HEK293 (cell line): Measurements from ENCODE around the gene UGT1A7.

ENCODE experiments used
- CTCF ChIA-PET: fragments of 350-600 bp; formaldehyde crosslinking; extraction: SDS; loops from one replicate; lab custom pipeline; 2021; ENCODE audit warnings: antibody characterized with exemption; lab: Yijun Ruan, JAX
- POLR2A ChIA-PET: fragments of 300-600 bp; formaldehyde crosslinking; extraction: SDS; loops from one replicate; lab custom pipeline; 2020; ENCODE audit warnings: antibody characterized with exemption, inconsistent platforms; lab: Yijun Ruan, JAX
- H3K27ac ChIP-seq: fragments of 200-500 bp; sonication (Bioruptor generic); 2 replicates; pipeline ENCODE4 v1.5.1; 2014; ENCODE audit warnings: low read depth, low read length, control low read depth, inconsistent platforms; ENCODE audit errors: extremely low read depth
- H3K36me3 ChIP-seq, 2 experiments: fragments of 200-500 bp in 1 of 2; sonication (Bioruptor generic) in 1 of 2; 1 replicate in 1 of 2; 2 replicates in 1 of 2; pipeline ENCODE4 v1.5.1; 2014 to 2017; ENCODE audit warnings: inconsistent platforms in 2 of 2, low read length in 2 of 2; ENCODE audit not compliant: control insufficient read depth in 2 of 2, insufficient read depth in 1 of 2
- H3K4me1 ChIP-seq: fragments of 200-500 bp; sonication (Bioruptor generic); 2 replicates; pipeline ENCODE4 v1.5.1; 2014; ENCODE audit warnings: mild to moderate bottlenecking, low read length, inconsistent platforms; ENCODE audit not compliant: control insufficient read depth, insufficient read depth
- H3K4me3 ChIP-seq: 2 replicates; pipeline ENCODE4 v1.5.1; 2011; ENCODE audit warnings: low read depth, mild to moderate bottlenecking, control low read depth, low read length, moderate library complexity
- H3K9me3 ChIP-seq: fragments of 200-500 bp; sonication (Bioruptor generic); 2 replicates; pipeline ENCODE4 v1.5.1; 2014; ENCODE audit warnings: low read depth, low read length, inconsistent platforms; ENCODE audit not compliant: control insufficient read depth, insufficient read depth
- GLIS1 ChIP-seq: fragments of 450-650 bp; formaldehyde crosslinking; IDR thresholded peaks from 2 replicates; pipeline ENCODE4 v1.5.1; 2016; ENCODE audit warnings: missing biosample characterization, missing genetic modification characterization
- RBAK ChIP-seq: fragments of 450-650 bp; formaldehyde crosslinking; IDR thresholded peaks from 2 replicates; pipeline ENCODE4 v1.5.1; 2016; ENCODE audit warnings: missing biosample characterization, missing genetic modification characterization
- SCRT1 ChIP-seq: fragments of 450-650 bp; formaldehyde crosslinking; IDR thresholded peaks from 2 replicates; pipeline ENCODE4 v1.5.1; 2016; ENCODE audit warnings: missing biosample characterization, missing genetic modification characterization, borderline replicate concordance
- SP2 ChIP-seq: fragments of 450-650 bp; formaldehyde crosslinking; IDR thresholded peaks from 2 replicates; pipeline ENCODE4 v1.5.1; 2016; ENCODE audit warnings: missing biosample characterization, missing genetic modification characterization
- YY2 ChIP-seq: fragments of 450-650 bp; formaldehyde crosslinking; IDR thresholded peaks from 2 replicates; pipeline ENCODE4 v1.5.1; 2016; ENCODE audit warnings: missing biosample characterization, missing genetic modification characterization
- ZBTB20 ChIP-seq: fragments of 450-650 bp; formaldehyde crosslinking; IDR thresholded peaks from 2 replicates; pipeline ENCODE4 v1.5.1; 2016; ENCODE audit warnings: missing biosample characterization, missing genetic modification characterization
- ZBTB21 ChIP-seq: fragments of 450-650 bp; formaldehyde crosslinking; IDR thresholded peaks from 2 replicates; pipeline ENCODE4 v1.5.1; 2017; ENCODE audit warnings: missing biosample characterization, missing genetic modification characterization
- ZNF132 ChIP-seq: fragments of 450-650 bp; formaldehyde crosslinking; IDR thresholded peaks from 2 replicates; pipeline ENCODE4 v1.5.1; 2017; ENCODE audit warnings: missing biosample characterization, missing genetic modification characterization, borderline replicate concordance
- ZNF133 ChIP-seq: fragments of 450-650 bp; formaldehyde crosslinking; IDR thresholded peaks from 2 replicates; pipeline ENCODE4 v1.5.1; 2016; ENCODE audit warnings: missing biosample characterization, missing genetic modification characterization
- ZNF138 ChIP-seq: fragments of 450-650 bp; formaldehyde crosslinking; IDR thresholded peaks from 2 replicates; pipeline ENCODE4 v1.5.1; 2016; ENCODE audit warnings: missing biosample characterization, missing genetic modification characterization, borderline replicate concordance
- ZNF2 ChIP-seq: fragments of 450-650 bp; formaldehyde crosslinking; IDR thresholded peaks from 2 replicates; pipeline ENCODE4 v1.5.1; 2016; ENCODE audit warnings: missing biosample characterization, missing genetic modification characterization
- ZNF404 ChIP-seq: fragments of 450-650 bp; formaldehyde crosslinking; IDR thresholded peaks from 2 replicates; pipeline ENCODE4 v1.5.1; 2017; ENCODE audit warnings: missing biosample characterization, missing genetic modification characterization
- ZNF423 ChIP-seq: fragments of 450-650 bp; formaldehyde crosslinking; IDR thresholded peaks from 2 replicates; pipeline ENCODE4 v1.5.1; 2016; ENCODE audit warnings: missing biosample characterization, missing genetic modification characterization
- ZNF426 ChIP-seq: fragments of 450-650 bp; formaldehyde crosslinking; IDR thresholded peaks from 2 replicates; pipeline ENCODE4 v1.5.1; 2017; ENCODE audit warnings: missing biosample characterization, missing genetic modification characterization, mild to moderate bottlenecking, inconsistent platforms, moderate library complexity
- ZNF560 ChIP-seq: fragments of 450-650 bp; formaldehyde crosslinking; IDR thresholded peaks from 2 replicates; pipeline ENCODE4 v1.5.1; 2017; ENCODE audit warnings: missing biosample characterization, missing genetic modification characterization, borderline replicate concordance
- ZNF626 ChIP-seq: fragments of 450-650 bp; sonication (Bioruptor Pico); formaldehyde crosslinking; IDR thresholded peaks from 2 replicates; pipeline ENCODE4 v1.5.1; 2018; ENCODE audit warnings: missing biosample characterization, missing genetic modification characterization, inconsistent platforms
- ZNF658 ChIP-seq: fragments of 450-650 bp; formaldehyde crosslinking; IDR thresholded peaks from 2 replicates; pipeline ENCODE4; 2016; ENCODE audit warnings: missing biosample characterization, missing genetic modification characterization
- ZNF768 ChIP-seq: fragments of 450-650 bp; formaldehyde crosslinking; IDR thresholded peaks from 2 replicates; pipeline ENCODE4 v1.5.1; 2018; ENCODE audit warnings: missing biosample characterization, mild to moderate bottlenecking, missing genetic modification characterization
- ZSCAN16 ChIP-seq: fragments of 450-650 bp; formaldehyde crosslinking; IDR thresholded peaks from 2 replicates; pipeline ENCODE4 v1.5.1; 2016; ENCODE audit warnings: missing biosample characterization, missing genetic modification characterization
- TF ChIP-seq, protein P1 (sequence below): fragments of 450-650 bp; formaldehyde crosslinking; IDR thresholded peaks from 2 replicates; pipeline ENCODE4 v1.5.1; 2016; ENCODE audit warnings: missing biosample characterization, missing genetic modification characterization
- TF ChIP-seq, protein P2 (sequence below): fragments of 450-650 bp; formaldehyde crosslinking; IDR thresholded peaks from 2 replicates; pipeline ENCODE4 v1.5.1; 2016; ENCODE audit warnings: missing biosample characterization, missing genetic modification characterization
- TF ChIP-seq, protein P3 (sequence below): fragments of 450-650 bp; formaldehyde crosslinking; IDR thresholded peaks from 2 replicates; pipeline ENCODE4 v1.5.1; 2016; ENCODE audit warnings: missing biosample characterization, missing genetic modification characterization
- TF ChIP-seq, protein P4 (sequence below): fragments of 450-650 bp; formaldehyde crosslinking; IDR thresholded peaks from 2 replicates; pipeline ENCODE4 v1.5.1; 2016; ENCODE audit warnings: missing biosample characterization, missing genetic modification characterization, low read depth
- TF ChIP-seq, protein P5 (sequence below): fragments of 450-650 bp; formaldehyde crosslinking; IDR thresholded peaks from 2 replicates; pipeline ENCODE4 v1.5.1; 2016; ENCODE audit warnings: missing biosample characterization, missing genetic modification characterization, low read depth
- TF ChIP-seq, protein P6 (sequence below): fragments of 450-650 bp; formaldehyde crosslinking; conservative IDR thresholded peaks from 2 replicates; pipeline ENCODE4 v1.5.1; 2016; ENCODE audit warnings: low read depth, missing biosample characterization, missing genetic modification characterization

The UGT1A7 gene

DNA sequence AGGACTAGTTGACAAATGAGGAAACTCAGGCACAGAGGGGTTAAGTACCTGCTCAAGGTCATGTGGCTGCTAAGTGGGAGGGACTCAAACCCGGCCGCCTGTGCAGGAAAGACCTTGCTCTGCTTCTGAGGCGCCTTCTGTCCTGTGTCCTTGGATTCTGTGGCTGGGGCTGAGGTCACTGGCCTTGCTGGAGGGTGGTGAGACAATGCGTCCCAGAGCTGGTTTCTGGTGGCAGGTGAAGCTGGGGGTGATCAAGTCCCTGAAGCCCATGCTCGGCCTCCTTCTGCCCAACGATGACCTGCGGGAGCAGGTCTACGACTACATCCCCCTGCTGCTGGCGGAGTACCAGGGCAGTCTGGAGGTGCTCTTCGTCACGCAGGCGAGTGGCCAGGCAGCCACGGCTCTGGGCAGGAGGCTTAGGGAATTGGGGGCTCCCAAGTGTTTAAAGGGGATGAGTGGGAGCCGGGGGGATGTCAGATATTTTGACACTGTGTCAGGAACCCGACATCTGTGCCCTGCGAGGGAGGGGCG lies 112.5 kb downstream of the UGT1A7 start:
- TF ChIP-seq ZNF658 (tag by site-specific recombination) = no peak
- no peak for TF ChIP-seq ZSCAN16
- no peak for TF ChIP-seq ZNF768 (tag by site-specific recombination)
- TF ChIP-seq ZNF626 (tag by site-specific recombination) = no peak
- no peak for TF ChIP-seq GLIS1 (tag by site-specific recombination)
- no peak for TF ChIP-seq ZNF2
- TF ChIP-seq, protein P1, sequence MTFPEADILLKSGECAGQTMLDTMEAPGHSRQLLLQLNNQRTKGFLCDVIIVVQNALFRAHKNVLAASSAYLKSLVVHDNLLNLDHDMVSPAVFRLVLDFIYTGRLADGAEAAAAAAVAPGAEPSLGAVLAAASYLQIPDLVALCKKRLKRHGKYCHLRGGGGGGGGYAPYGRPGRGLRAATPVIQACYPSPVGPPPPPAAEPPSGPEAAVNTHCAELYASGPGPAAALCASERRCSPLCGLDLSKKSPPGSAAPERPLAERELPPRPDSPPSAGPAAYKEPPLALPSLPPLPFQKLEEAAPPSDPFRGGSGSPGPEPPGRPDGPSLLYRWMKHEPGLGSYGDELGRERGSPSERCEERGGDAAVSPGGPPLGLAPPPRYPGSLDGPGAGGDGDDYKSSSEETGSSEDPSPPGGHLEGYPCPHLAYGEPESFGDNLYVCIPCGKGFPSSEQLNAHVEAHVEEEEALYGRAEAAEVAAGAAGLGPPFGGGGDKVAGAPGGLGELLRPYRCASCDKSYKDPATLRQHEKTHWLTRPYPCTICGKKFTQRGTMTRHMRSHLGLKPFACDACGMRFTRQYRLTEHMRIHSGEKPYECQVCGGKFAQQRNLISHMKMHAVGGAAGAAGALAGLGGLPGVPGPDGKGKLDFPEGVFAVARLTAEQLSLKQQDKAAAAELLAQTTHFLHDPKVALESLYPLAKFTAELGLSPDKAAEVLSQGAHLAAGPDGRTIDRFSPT (tag by site-specific recombination) = no peak
- TF ChIP-seq ZNF133 = no peak
- no peak for TF ChIP-seq ZBTB20
- no peak for TF ChIP-seq ZNF560 (tag by site-specific recombination)
- TF ChIP-seq ZNF426 (tag by site-specific recombination) = no peak
- TF ChIP-seq ZNF138 (tag by site-specific recombination) = no peak
- no peak for TF ChIP-seq ZNF404 (tag by site-specific recombination)
- TF ChIP-seq, protein P2, sequence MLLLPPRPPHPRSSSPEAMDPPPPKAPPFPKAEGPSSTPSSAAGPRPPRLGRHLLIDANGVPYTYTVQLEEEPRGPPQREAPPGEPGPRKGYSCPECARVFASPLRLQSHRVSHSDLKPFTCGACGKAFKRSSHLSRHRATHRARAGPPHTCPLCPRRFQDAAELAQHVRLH (tag by site-specific recombination) = no peak
- CTCF ChIA-PET = no interaction called here
- Histone ChIP-seq H3K9me3 (no peaks in the 10 kb centered on the region), H3K36me3 (no peaks in the 10 kb centered on the region), H3K4me1 (no peaks in the 10 kb centered on the region), H3K27ac (no peak overlapping the region), H3K4me3 (no peak overlapping the region)
- POLR2A ChIA-PET = no interaction called here

DNA sequence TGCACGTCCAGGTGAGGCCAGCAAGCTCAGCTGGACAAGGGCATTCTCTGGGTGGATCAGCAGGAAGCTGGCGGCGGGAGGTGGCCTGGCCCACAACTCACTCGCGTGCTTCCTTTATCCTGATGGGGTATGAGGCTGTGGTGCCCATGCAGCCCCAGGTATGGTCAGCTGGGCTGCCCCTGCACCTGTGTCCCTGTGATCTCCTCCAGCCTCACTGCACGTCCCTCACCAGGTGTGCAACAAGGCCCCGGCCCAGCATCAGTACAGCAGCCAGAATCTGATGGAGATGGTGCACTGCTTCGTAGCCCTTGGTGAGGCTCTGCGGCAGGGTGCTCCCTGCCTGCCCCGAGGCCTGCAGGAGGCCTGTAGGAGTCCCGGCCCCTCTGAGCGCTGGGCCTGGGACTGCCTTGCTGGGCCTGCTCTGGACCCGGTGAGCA lies 114.1 kb downstream of the UGT1A7 start:
- no peaks in the 10 kb centered on the region for H3K4me1 ChIP-seq
- TF ChIP-seq SCRT1 (tag by site-specific recombination) (no peak), SP2 (no peak), ZNF423 (tag by site-specific recombination) (no peak), RBAK (no peak), ZBTB21 (tag by site-specific recombination) (no peak), ZNF132 (no peak), YY2 (no peak)
- TF ChIP-seq, protein P3, sequence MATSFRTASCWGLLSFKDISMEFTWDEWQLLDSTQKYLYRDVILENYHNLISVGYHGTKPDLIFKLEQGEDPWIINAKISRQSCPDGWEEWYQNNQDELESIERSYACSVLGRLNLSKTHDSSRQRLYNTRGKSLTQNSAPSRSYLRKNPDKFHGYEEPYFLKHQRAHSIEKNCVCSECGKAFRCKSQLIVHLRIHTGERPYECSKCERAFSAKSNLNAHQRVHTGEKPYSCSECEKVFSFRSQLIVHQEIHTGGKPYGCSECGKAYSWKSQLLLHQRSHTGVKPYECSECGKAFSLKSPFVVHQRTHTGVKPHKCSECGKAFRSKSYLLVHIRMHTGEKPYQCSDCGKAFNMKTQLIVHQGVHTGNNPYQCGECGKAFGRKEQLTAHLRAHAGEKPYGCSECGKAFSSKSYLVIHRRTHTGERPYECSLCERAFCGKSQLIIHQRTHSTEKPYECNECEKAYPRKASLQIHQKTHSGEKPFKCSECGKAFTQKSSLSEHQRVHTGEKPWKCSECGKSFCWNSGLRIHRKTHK (tag by site-specific recombination) = no peak
- TF ChIP-seq, protein P4, sequence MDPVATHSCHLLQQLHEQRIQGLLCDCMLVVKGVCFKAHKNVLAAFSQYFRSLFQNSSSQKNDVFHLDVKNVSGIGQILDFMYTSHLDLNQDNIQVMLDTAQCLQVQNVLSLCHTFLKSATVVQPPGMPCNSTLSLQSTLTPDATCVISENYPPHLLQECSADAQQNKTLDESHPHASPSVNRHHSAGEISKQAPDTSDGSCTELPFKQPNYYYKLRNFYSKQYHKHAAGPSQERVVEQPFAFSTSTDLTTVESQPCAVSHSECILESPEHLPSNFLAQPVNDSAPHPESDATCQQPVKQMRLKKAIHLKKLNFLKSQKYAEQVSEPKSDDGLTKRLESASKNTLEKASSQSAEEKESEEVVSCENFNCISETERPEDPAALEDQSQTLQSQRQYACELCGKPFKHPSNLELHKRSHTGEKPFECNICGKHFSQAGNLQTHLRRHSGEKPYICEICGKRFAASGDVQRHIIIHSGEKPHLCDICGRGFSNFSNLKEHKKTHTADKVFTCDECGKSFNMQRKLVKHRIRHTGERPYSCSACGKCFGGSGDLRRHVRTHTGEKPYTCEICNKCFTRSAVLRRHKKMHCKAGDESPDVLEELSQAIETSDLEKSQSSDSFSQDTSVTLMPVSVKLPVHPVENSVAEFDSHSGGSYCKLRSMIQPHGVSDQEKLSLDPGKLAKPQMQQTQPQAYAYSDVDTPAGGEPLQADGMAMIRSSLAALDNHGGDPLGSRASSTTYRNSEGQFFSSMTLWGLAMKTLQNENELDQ (tag by site-specific recombination) = no peak
- TF ChIP-seq, protein P5, sequence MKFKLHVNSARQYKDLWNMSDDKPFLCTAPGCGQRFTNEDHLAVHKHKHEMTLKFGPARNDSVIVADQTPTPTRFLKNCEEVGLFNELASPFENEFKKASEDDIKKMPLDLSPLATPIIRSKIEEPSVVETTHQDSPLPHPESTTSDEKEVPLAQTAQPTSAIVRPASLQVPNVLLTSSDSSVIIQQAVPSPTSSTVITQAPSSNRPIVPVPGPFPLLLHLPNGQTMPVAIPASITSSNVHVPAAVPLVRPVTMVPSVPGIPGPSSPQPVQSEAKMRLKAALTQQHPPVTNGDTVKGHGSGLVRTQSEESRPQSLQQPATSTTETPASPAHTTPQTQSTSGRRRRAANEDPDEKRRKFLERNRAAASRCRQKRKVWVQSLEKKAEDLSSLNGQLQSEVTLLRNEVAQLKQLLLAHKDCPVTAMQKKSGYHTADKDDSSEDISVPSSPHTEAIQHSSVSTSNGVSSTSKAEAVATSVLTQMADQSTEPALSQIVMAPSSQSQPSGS (tag by site-specific recombination) = no peak
- TF ChIP-seq, protein P6, sequence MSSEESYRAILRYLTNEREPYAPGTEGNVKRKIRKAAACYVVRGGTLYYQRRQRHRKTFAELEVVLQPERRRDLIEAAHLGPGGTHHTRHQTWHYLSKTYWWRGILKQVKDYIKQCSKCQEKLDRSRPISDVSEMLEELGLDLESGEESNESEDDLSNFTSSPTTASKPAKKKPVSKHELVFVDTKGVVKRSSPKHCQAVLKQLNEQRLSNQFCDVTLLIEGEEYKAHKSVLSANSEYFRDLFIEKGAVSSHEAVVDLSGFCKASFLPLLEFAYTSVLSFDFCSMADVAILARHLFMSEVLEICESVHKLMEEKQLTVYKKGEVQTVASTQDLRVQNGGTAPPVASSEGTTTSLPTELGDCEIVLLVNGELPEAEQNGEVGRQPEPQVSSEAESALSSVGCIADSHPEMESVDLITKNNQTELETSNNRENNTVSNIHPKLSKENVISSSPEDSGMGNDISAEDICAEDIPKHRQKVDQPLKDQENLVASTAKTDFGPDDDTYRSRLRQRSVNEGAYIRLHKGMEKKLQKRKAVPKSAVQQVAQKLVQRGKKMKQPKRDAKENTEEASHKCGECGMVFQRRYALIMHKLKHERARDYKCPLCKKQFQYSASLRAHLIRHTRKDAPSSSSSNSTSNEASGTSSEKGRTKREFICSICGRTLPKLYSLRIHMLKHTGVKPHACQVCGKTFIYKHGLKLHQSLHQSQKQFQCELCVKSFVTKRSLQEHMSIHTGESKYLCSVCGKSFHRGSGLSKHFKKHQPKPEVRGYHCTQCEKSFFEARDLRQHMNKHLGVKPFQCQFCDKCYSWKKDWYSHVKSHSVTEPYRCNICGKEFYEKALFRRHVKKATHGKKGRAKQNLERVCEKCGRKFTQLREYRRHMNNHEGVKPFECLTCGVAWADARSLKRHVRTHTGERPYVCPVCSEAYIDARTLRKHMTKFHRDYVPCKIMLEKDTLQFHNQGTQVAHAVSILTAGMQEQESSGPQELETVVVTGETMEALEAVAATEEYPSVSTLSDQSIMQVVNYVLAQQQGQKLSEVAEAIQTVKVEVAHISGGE (tag by site-specific recombination) = no peak
- TF ChIP-seq, all 188 proteins: peak for 0
- H3K27ac ChIP-seq = no peak overlapping the region
- no peaks in the 10 kb centered on the region for H3K9me3 ChIP-seq
- ChIA-PET CTCF (no interaction called here), POLR2A (no interaction called here)
- H3K36me3 ChIP-seq = no peaks in the 10 kb centered on the region
- H3K4me3 ChIP-seq = no peak overlapping the region
